Kidney epithelial cell (primary cell): ENCODE data around the gene TARBP1. TPM values are rescaled to one million over a fixed set of nuclear protein-coding genes. Genes with fewer than 3 reads are reported as not detected.

Experiments used
- DNase-seq: peaks from one replicate; pipeline ENCODE4 v3.0.0-alpha.2; 2010; ENCODE audit warnings: low read depth
- H3K27me3 ChIP-seq: 2 replicates; pipeline ENCODE4 v1.6.0; 2011; ENCODE audit warnings: low read length; ENCODE audit not compliant: control insufficient read depth, insufficient read depth
- H3K36me3 ChIP-seq: 2 replicates; pipeline ENCODE4 v1.5.1; 2011; ENCODE audit warnings: low read length; ENCODE audit not compliant: control insufficient read depth, insufficient read depth
- H3K4me3 ChIP-seq: 2 replicates; pipeline ENCODE4 v1.5.1; 2011; ENCODE audit warnings: low read depth, mild to moderate bottlenecking, control low read depth, low read length
- CTCF ChIP-seq: IDR thresholded peaks from 2 replicates; pipeline ENCODE4 v1.5.1; 2011; ENCODE audit warnings: mild to moderate bottlenecking, moderate library complexity, low read length, control low read depth, inconsistent platforms; ENCODE audit not compliant: insufficient read depth, poor library complexity, severe bottlenecking
- total RNA-seq: library from RNA; depleted of rRNA; stranded (reverse); fragments of >200 nt; gene quantifications from 2 replicates; pipeline ENCODE4 v1.2.3, GENCODE V29; 2015

Gene TARBP1
- total RNA-seq, 1 donor from 2014 or later: 22.1 TPM

GRCh38 chr1:234500269-234500668 lies 21.3 kb upstream of the TARBP1 start:
- Histone ChIP-seq H3K4me3 (no peak overlapping the region), H3K27me3 (no peaks in the 10 kb centered on the region), H3K36me3 (no peaks in the 10 kb centered on the region)
- no peak for TF ChIP-seq CTCF
- no peak for DNase-seq

GRCh38 chr1:234499943-234500245 lies 20.9 kb upstream of the TARBP1 start:
- TF ChIP-seq CTCF: no peak
- Histone ChIP-seq H3K27me3 (no peaks in the 10 kb centered on the region), H3K36me3 (no peaks in the 10 kb centered on the region), H3K4me3 (no peak overlapping the region)
- no peak for DNase-seq

GRCh38 chr1:234499119-234499942 lies 20.4 kb upstream of the TARBP1 start:
- no peaks in the 10 kb centered on the region for H3K27me3 ChIP-seq
- DNase-seq: no peak
- TF ChIP-seq CTCF: peak; percentile 97
- no peak overlapping the region for H3K4me3 ChIP-seq
- no peaks in the 10 kb centered on the region for H3K36me3 ChIP-seq

- Histone ChIP-seq H3K27me3 (no peaks in the 10 kb centered on the region), H3K4me3 (no peak overlapping the region), H3K36me3 (no peaks in the 10 kb centered on the region)
- no peak for DNase-seq
- no peak for TF ChIP-seq CTCF
These were observed 19.6 kb upstream of the TARBP1 start for GRCh38 chr1:234498448-234499118.

- Histone ChIP-seq H3K27me3 (no peaks in the 10 kb centered on the region), H3K36me3 (no peaks in the 10 kb centered on the region), H3K4me3 (no peak overlapping the region)
- DNase-seq: no peak
- TF ChIP-seq CTCF: no peak
These were observed 18.6 kb upstream of the TARBP1 start for GRCh38 chr1:234497589-234497988.
